HCT116 (cell line): ENCODE data around the gene RPTOR.

Experiments
- CEBPB ChIP-seq: IDR thresholded peaks from 2 replicates; pipeline ENCODE4 v1.6.1; 2012; ENCODE audit warnings: low read depth
- CTCF ChIP-seq, 3 experiments: fragments of 200-600 bp in 1 of 3; sonication (generic) in 1 of 3; IDR thresholded peaks in 2 of 3; conservative IDR thresholded peaks in 1 of 3; 2 replicates each; pipeline ENCODE4 v1.5.1; 2012 to 2017; ENCODE audit warnings: low read depth in 2 of 3, low read length in 2 of 3, antibody characterized with exemption in 1 of 3, borderline replicate concordance in 1 of 3, control low read depth in 1 of 3, mild to moderate bottlenecking in 1 of 3, mixed read lengths in 1 of 3, mixed run types in 1 of 3, moderate library complexity in 1 of 3; ENCODE audit not compliant: insufficient read depth in 1 of 3
- EZH2 ChIP-seq: fragments of 200-600 bp; sonication (generic); IDR thresholded peaks from 2 replicates; pipeline ENCODE4 v1.6.1; 2017; ENCODE audit warnings: antibody characterized with exemption, mixed run types
- EZH2phosphoT487 ChIP-seq: fragments of 200-600 bp; IDR thresholded peaks from 2 replicates; pipeline ENCODE4 v1.6.1; 2018; ENCODE audit warnings: antibody characterized with exemption, borderline replicate concordance
- POLR2AphosphoS5 ChIP-seq: IDR thresholded peaks from 2 replicates; pipeline ENCODE4 v1.6.1; 2011; ENCODE audit warnings: mild to moderate bottlenecking, low read depth, low read length, moderate library complexity

GRCh38 chr17:80585890-80586845 is 41.5 kb downstream of the RPTOR start:
- TF ChIP-seq CTCF (IDR thresholded peaks at IDR 0.05 in 2 of 3, conservative IDR thresholded peaks at IDR 0.05 in 1 of 3; ENCODE audit: borderline replicate concordance in 1 of 3, insufficient read depth in 1 of 3, low read depth in 2 of 3, low read length in 2 of 3) = no peak
- no peak for TF ChIP-seq POLR2AphosphoS5
- TF ChIP-seq CEBPB = no peak
- no peak for TF ChIP-seq EZH2phosphoT487
- TF ChIP-seq EZH2 = no peak
